HCT116 (cell line): Measurements from ENCODE around the gene B3GNT2. TPM values are rescaled to one million over a fixed set of nuclear protein-coding genes. Genes with fewer than 3 reads are reported as not detected.
"Not testable (repeated sequence)": the region's sequence is repeated elsewhere in the genome, so short reads cannot be mapped to it uniquely, and the experiment has no call there.

ENCODE experiments used
- ATAC-seq: fragments of 200-7000 bp; cut with Tn5 transposase; 2 replicates; pipeline ENCODE4 v1.9.1; 2020; ENCODE audit warnings: mild to moderate bottlenecking, moderate library complexity
- Bru-seq: library from RNA; stranded (reverse); fragments of 400-500 nt; gene quantifications from one replicate; lab custom pipeline; 2021; lab: Mats Ljungman, UMichigan
- BruChase-seq, 2 experiments: library from RNA; stranded (reverse); fragments of 400-500 nt; gene quantifications; one replicate each; lab custom pipeline; 2021; lab: Mats Ljungman, UMichigan
- BruUV-seq: library from RNA; stranded (reverse); fragments of 400-500 nt; replicated peaks from 2 replicates; lab custom pipeline; 2021; lab: Mats Ljungman, UMichigan
- CTCF ChIA-PET: fragments of 300-600 bp; sonication (Branson Sonifier 250); formaldehyde crosslinking; loops from one replicate; lab custom pipeline; 2021; ENCODE audit warnings: antibody characterized with exemption; lab: Charles Lee
- POLR2A ChIA-PET: fragments of 300-600, 350-600 bp; sonication (Branson Sonifier 250); formaldehyde crosslinking; loops from one replicate; lab custom pipeline; 2021; ENCODE audit warnings: antibody characterized with exemption; lab: Charles Lee
- RAD21 ChIA-PET, 2 experiments: fragments of 300-600 bp; sonication (Branson Sonifier 250); formaldehyde crosslinking; loops; one replicate each; lab custom pipeline; 2023; ENCODE audit warnings: low total read pairs in 2 of 2; ENCODE audit not compliant: uncharacterized antibody in 2 of 2, unreplicated experiment in 2 of 2, low non-redundant PET in 1 of 2; lab: Charles Lee
- DNase-seq: peaks from one replicate; pipeline ENCODE4 v3.0.0-alpha.2; 2010; ENCODE audit warnings: low read depth, low spot score
- H2AFZ ChIP-seq: fragments of 200-600 bp; shearing (Covaris generic), sonication (generic); 2 replicates; pipeline ENCODE4 v1.6.1; 2017; ENCODE audit warnings: low read depth, mixed run types, mixed read lengths, antibody characterized with exemption, low read length; ENCODE audit not compliant: poor library complexity, severe bottlenecking
- H3K27ac ChIP-seq: 2 replicates; pipeline ENCODE4 v1.5.1; 2012; ENCODE audit warnings: low read depth, low read length
- H3K27me3 ChIP-seq: fragments of 200-600 bp; sonication (generic); 2 replicates; pipeline ENCODE4 v1.6.1; 2016; ENCODE audit warnings: mixed run types, low read length, mixed read lengths; ENCODE audit not compliant: insufficient read depth
- H3K36me3 ChIP-seq, 2 experiments: fragments of 200-500 bp in 1 of 2; fragments of 200-600 bp in 1 of 2; sonication (Bioruptor generic) in 1 of 2; sonication (generic) in 1 of 2; 2 replicates each; pipeline versions ENCODE4 v1.5.1 to v1.6.1; 2014 to 2016; ENCODE audit warnings: low read length in 2 of 2, inconsistent platforms in 1 of 2, mixed read lengths in 1 of 2, mixed run types in 1 of 2; ENCODE audit not compliant: insufficient read depth in 2 of 2, control insufficient read depth in 1 of 2
- H3K4me1 ChIP-seq, 2 experiments: fragments of 200-600 bp in 1 of 2; sonication (generic) in 1 of 2; 2 replicates each; pipeline versions ENCODE4 v1.5.1 to v1.6.1; 2012 to 2017; ENCODE audit warnings: low read length in 2 of 2, inconsistent platforms in 1 of 2, mild to moderate bottlenecking in 1 of 2, mixed read lengths in 1 of 2, mixed run types in 1 of 2, moderate library complexity in 1 of 2; ENCODE audit not compliant: insufficient read depth in 2 of 2, control insufficient read depth in 1 of 2
- H3K4me2 ChIP-seq: fragments of 200-600 bp; sonication (generic); 2 replicates; pipeline ENCODE4 v1.6.1; 2017; ENCODE audit warnings: mixed run types, low read length, mixed read lengths
- H3K4me3 ChIP-seq, 2 experiments: fragments of 200-600 bp in 1 of 2; sonication (generic) in 1 of 2; replicated peaks in 1 of 2; 2 replicates each; pipeline ENCODE4 v1.5.1; 2011 to 2016; ENCODE audit warnings: low read length in 2 of 2, control low read depth in 1 of 2, low read depth in 1 of 2, mild to moderate bottlenecking in 1 of 2, mixed read lengths in 1 of 2, mixed run types in 1 of 2
- H3K79me2 ChIP-seq: fragments of 200-600 bp; sonication (generic); 2 replicates; pipeline ENCODE4 v1.6.1; 2017; ENCODE audit warnings: mild to moderate bottlenecking, mixed run types, low read length, moderate library complexity, mixed read lengths; ENCODE audit not compliant: insufficient read depth
- H3K9ac ChIP-seq: fragments of 200-600 bp; sonication (generic); 2 replicates; pipeline ENCODE4 v1.6.1; 2016; ENCODE audit warnings: low read length, mixed read lengths
- H3K9me2 ChIP-seq: fragments of 200-600 bp; sonication (generic), shearing (Covaris generic); 2 replicates; pipeline ENCODE4 v1.6.1; 2017; ENCODE audit warnings: mixed run types, mild to moderate bottlenecking, moderate library complexity; ENCODE audit not compliant: insufficient read depth
- H3K9me3 ChIP-seq, 2 experiments: fragments of 200-500 bp in 1 of 2; fragments of 200-600 bp in 1 of 2; sonication (Bioruptor generic) in 1 of 2; sonication (generic) in 1 of 2; 2 replicates each; pipeline ENCODE4 v1.6.1; 2014 to 2017; ENCODE audit warnings: low read length in 2 of 2, mixed read lengths in 2 of 2, inconsistent platforms in 1 of 2, low read depth in 1 of 2, mild to moderate bottlenecking in 1 of 2, mixed run types in 1 of 2, moderate library complexity in 1 of 2; ENCODE audit not compliant: control insufficient read depth in 1 of 2, insufficient read depth in 1 of 2
- H4K20me1 ChIP-seq: fragments of 200-600 bp; sonication (generic), shearing (Covaris generic); 2 replicates; pipeline ENCODE4 v1.6.1; 2017; ENCODE audit warnings: mixed run types, mild to moderate bottlenecking, moderate library complexity; ENCODE audit not compliant: insufficient read depth
- POLR2A ChIP-seq: IDR thresholded peaks from 2 replicates; pipeline ENCODE4 v1.7.0; 2011; ENCODE audit warnings: borderline replicate concordance; ENCODE audit not compliant: insufficient read depth, insufficient read length; ENCODE audit errors: extremely low read depth
- POLR2AphosphoS5 ChIP-seq: IDR thresholded peaks from 2 replicates; pipeline ENCODE4 v1.6.1; 2011; ENCODE audit warnings: mild to moderate bottlenecking, low read depth, low read length, moderate library complexity
- YY1 ChIP-seq: IDR thresholded peaks from 2 replicates; pipeline ENCODE4 v1.6.1; 2011; ENCODE audit warnings: low read length, low read depth, moderate library complexity, mild to moderate bottlenecking; ENCODE audit not compliant: insufficient replicate concordance; ENCODE audit errors: extremely low read depth
- ZNF274 ChIP-seq: fragments of 200-500 bp; sonication (Bioruptor generic); IDR thresholded peaks from 2 replicates; pipeline ENCODE4 v1.6.1; 2014; ENCODE audit warnings: mild to moderate bottlenecking, low read depth, low read length, inconsistent platforms
- intact Hi-C: fragments of 100-400 bp; cut with micrococcal nuclease; formaldehyde crosslinking; loops from 2 replicates; pipeline ENCODE4 v1.10.0; 2022
- long read RNA-seq: library from polyadenylated mRNA; unstranded; transcript quantifications from one replicate; pipeline ENCODE4 v2.0.0, GENCODE V29; 2021; ENCODE audit not compliant: unreplicated experiment
- polyA plus RNA-seq: library from polyadenylated mRNA; unstranded; fragments of >200 nt; gene quantifications from 2 replicates; pipeline ENCODE4 v1.2.1, GENCODE V29; 2012; ENCODE audit warnings: missing spikeins
- total RNA-seq: library from RNA; stranded (reverse); gene quantifications from one replicate; pipeline ENCODE4 v1.2.1, GENCODE V29; 2021; ENCODE audit not compliant: unreplicated experiment

The B3GNT2 gene
- 21.5 TPM for total RNA-seq
- polyA plus RNA-seq = 9.7 and 13.5 TPM in 2 replicates
- Bru-seq, nascent RNA = percentile 82 among the genes with signal in this experiment
- percentile 66 among the genes with signal in this experiment for BruChase-seq, experiment 1, labeled RNA remaining after a 6-hour chase
- percentile 87 among the genes with signal in this experiment for BruChase-seq, experiment 2, labeled RNA remaining after a 2-hour chase
- long read RNA-seq, transcript B3GNT2-201 (2 exons, 2,763 nt) = major isoform, 107 of 110 reads
- long read RNA-seq, partial matches to known transcripts = 0 of 110 reads
- long read RNA-seq, other reads (novel, unspliced or antisense) = 3 of 110 reads

GRCh38 chr2:62195421-62196277 is at the start of gene B3GNT2:
B3GNT2 (plus strand) TSS chr2:62196115; CDS start chr2:62222221, 26,106 bp downstream.
- peak within 1 kb of the TSS; percentile 65 for H2AFZ ChIP-seq
- H4K20me1 ChIP-seq = peaks cover 18% of the 10 kb centered on the region; the same call in 1 of the 2 replicates
- peak within 1 kb of the TSS; percentile 90 for H3K9ac ChIP-seq
- CTCF ChIA-PET = no interaction called here
- H3K4me1 ChIP-seq = peaks cover 2 to 20% of the 10 kb centered on the region in 2 experiments; a peak in 3 of 4 replicates
- intact Hi-C loops = loop anchor here (2.0 kb wide), 1 partner anchor 215 kb away; no protein-coding TSS in a partner anchor
- TF ChIP-seq POLR2A (peak; percentile 44), POLR2AphosphoS5 (peak; percentile 97), ZNF274 (no peak), YY1 (no peak)
- TF ChIP-seq, all 23 proteins: peak for 2
- peak within 1 kb of the TSS; percentile 92 for H3K4me2 ChIP-seq
- H3K9me2 ChIP-seq = no peaks in the 10 kb centered on the region
- H3K27me3 ChIP-seq = no peaks in the 10 kb centered on the region
- peak within 1 kb of the TSS; percentile 88 for H3K27ac ChIP-seq
- no peaks in the 10 kb centered on the region for H3K9me3 ChIP-seq
- ATAC-seq = peak; percentile 84
- peak within 1 kb of the TSS; percentile 82 to 92 for H3K4me3 ChIP-seq
- RAD21 ChIA-PET = interaction anchor here in 1 of 2 experiments (0.6 kb wide), 1 partner anchor 105 kb away, joined by 3 read pairs; no protein-coding TSS in a partner anchor
- DNase-seq = peak; percentile 19
- POLR2A ChIA-PET = no interaction called here
- peaks cover 45% of the 10 kb centered on the region for H3K79me2 ChIP-seq
- H3K36me3 ChIP-seq = no peaks in the 10 kb centered on the region
- BruUV-seq = no TSS peak

GRCh38 chr2:62146790-62147189 is 49.1 kb upstream of the B3GNT2 start:
- H3K27ac ChIP-seq, BruUV-seq, H4K20me1 ChIP-seq, H3K4me2 ChIP-seq, DNase-seq, H3K9me3 ChIP-seq, H2AFZ ChIP-seq, ATAC-seq, H3K9ac ChIP-seq, intact Hi-C loops, H3K79me2 ChIP-seq, POLR2A ChIA-PET, H3K36me3 ChIP-seq, H3K9me2 ChIP-seq, RAD21 ChIA-PET, CTCF ChIA-PET, H3K4me3 ChIP-seq, H3K27me3 ChIP-seq: not testable (repeated sequence)
- H3K4me1 ChIP-seq = peaks cover 4 to 18% of the 10 kb centered on the region in 2 experiments; a peak in 2 of 4 replicates
